Stromal cell of bone marrow (primary cell): ENCODE data around the gene WNT2B.
"Not testable (repeated sequence)": the region's sequence is repeated elsewhere in the genome, so short reads cannot be mapped to it uniquely, and the experiment has no call there.

Experiments
- DNase-seq: peaks from one replicate; pipeline ENCODE4 v3.0.0-alpha.2; 2012; ENCODE audit warnings: low read depth

The WNT2B gene

DNA sequence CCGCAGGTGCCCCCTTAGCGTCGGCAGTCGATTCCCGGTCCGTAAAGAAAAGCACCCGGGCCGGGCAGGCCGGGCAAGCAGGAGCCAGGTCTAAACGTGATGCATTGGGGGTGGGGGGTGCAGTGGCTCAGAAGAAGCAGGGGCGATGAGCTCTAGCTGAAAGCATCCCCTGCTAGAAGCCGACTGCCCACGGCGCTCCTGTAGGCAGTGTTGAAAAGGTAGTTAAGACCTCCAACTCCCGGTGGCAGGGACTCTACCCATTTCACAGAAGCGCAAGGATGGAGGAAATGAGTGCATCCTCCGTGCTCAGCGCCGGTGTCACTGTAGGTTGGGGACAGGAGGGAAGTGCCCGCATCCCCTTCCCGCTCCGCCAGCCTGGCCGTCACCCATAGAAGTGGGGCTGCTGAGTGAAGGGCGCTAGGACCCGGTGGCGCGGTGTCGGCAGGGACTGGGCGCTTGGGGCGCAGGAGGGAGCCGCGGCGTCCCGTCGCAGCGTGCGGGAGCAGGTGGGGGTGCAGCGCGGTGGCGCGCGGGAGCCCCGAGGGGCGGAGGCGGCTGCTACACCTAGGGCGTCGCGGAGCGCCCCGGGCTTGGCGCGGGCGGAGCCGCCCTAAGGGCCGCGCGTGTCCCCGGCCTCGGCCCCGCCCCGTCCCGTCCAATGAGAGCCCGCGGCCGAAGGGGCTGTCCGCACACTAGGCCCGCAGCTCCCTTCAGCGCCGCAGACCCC is at the start of gene WNT2B:
Gene WNT2B (plus strand): TSS at position 688 of the 727 bp plus-strand sequence. CDS start 298 bp downstream, outside the sequence.
- no peak for DNase-seq

DNA sequence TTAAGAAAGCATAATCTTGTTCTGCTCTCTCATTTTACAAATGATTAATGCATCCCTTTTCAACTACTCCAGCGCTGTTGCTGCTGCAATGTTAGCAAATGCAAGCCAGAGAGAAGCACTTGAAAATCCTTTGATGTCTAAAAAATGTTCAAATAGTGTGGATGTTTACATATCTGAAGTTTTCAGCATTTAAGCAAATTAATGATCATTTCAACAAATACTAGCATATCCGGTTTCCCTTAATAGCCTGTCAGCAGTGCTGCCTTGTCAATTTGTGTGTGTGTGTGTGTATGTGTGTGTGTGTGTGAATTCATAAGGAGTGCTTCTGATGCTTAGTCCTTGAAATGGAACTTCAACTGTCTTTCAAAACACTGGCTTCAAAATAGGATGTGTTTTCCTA is 48.1 kb upstream of the WNT2B start:
- no peak for DNase-seq

DNA sequence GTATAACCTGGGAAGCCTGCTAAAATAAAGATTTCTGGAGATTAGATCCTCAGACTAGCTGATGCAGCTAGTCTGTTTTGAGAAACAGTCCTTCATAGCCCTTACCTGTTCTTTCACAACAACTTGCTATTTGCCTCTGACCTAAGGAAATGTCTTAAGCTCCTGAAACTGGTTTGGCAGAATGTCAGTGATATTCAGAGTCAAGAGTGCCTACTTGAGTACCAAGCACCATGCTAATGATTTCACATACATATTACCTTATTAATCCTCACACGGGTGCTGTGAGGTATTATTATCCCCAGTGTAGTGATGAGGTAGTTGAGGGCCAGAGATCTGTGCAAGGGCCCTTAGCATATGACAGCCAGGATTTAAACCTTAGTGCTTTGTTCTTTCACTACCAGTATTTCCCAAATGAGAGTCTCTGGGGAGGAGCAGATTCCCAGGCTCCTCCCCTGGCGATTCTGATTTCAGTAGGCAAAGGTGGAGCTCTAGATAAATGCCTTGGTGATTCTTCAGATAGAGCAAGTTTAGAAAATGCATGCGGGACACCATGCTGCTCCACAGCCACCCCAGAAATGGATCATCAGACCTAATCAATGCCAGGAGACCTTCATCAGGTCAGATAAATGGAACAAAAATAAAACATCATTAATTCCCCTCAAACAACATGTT is 47.4 kb upstream of the WNT2B start:
- no peak for DNase-seq

DNA sequence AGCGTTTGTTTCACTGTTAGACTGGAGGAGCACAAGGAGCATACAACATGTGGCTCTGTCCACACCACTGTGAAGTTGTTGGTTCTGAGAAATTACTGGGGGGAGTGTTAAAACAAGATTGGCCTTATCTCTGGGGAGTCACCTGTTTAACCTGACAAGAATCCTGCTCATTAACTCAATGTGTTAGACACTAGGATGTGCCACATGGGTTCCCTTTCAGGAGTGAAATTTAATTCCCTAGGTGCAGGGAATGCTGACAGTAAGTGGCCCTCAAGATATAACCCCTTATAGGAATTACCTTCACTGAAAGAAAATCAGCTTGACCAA is 45.8 kb upstream of the WNT2B start:
- DNase-seq = no peak

DNA sequence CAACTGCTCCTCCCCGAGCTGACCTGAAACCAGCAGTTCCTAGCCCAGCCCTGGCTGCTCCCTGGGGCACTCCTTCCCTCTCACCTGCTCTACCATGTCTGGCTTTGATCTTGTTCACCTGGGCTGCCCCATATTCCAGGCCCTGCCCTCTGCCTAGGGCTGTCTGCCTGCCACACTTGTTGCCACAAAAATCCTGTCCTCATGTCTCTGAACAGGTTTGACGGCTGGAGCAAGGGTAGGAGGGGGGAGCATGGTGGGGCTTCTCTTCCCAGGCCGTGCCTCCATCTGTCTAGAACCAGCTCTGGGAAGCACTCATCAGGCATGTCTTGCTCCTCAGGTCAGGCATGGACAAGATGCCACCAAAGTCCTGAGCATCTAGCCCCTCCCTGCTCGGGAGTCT is 44.3 kb upstream of the WNT2B start:
- DNase-seq = no peak

DNA sequence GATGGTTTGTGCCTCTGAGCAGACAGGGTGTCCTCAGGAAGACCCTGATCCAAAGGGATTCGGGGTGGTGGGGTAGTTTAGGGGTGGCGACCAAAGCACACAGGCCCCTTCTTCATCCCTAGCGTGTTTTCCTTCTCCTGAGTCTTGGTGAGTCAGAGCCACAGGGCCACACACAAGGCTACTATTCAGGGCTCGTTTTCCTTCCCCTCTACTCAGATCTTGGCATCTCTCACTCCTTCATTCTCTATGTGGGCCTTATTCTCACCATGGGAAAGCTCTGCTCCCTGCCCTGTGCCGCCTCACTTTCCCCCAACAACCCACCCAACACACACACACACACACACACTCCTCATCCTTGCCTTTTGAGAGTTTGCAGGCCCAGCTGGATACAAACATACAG is 43.6 kb upstream of the WNT2B start:
- DNase-seq = peak; percentile 41

DNA sequence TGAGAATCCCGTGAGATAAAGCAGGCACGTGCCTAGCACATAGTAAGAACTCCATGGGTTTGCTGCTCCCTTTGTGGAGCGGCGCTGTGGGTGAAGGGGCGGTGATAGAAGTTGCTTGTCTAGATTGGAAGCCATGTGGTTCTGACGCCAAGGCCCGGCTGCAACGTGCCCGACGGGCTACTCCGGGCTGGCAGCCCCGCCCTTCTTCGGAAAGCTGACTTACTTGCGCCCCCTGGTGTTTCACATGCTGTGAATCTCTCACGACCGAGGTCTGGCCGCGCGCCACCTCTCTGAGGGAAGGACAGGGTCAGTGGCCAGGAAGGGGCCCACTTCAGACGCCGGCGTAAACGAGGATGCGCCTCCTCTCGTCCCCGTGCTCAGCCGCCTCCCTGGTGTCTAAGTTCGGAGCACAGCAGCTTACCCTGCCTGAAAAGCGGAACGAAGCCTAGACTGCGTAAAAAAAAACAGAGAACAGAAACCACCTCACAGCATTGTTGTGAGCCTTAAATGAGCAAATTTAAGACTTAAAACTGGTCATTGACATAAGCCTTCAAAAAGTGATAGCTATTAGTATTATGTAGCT is 42.6 kb upstream of the WNT2B start:
- DNase-seq = peak; percentile 88

DNA sequence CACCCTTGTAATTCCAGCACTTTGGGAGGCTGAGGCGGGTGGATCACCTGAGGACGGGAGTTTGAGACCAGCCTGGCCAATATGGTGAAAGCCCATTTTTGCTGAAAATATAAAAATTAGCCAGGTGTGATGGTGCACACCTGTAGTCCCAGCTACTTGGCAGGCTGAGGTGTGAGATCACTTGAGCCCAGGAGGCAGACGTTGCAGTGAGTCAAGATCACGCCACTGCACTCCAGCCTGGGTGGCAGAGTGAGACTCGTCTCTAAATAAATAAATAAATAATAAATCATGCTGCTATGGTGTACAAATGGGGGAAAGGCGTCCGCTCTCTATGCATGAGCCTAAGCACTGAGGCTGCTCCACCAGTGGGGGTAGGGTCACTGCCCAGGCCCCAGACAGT is 38.4 kb upstream of the WNT2B start:
- DNase-seq = not testable (repeated sequence)

DNA sequence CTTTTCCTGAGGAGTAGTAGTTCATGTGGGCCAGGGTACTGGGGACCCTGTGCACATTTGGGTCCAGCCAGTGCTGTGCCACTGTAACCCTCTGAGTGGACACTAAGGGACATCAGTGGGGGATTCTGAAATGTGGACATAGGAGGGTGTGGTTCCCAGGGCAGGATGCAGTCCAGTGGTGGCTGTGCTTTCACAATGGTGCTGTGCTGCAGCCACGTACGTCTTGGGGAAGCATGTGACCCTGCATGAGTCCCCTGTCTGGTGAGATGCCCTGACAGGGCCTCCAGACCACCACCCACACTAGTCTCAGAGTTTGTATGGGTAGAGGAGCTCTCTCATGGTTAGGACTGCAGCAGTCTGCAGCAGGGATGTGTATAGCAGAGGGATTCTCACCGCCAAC is 37.8 kb upstream of the WNT2B start:
- no peak for DNase-seq

DNA sequence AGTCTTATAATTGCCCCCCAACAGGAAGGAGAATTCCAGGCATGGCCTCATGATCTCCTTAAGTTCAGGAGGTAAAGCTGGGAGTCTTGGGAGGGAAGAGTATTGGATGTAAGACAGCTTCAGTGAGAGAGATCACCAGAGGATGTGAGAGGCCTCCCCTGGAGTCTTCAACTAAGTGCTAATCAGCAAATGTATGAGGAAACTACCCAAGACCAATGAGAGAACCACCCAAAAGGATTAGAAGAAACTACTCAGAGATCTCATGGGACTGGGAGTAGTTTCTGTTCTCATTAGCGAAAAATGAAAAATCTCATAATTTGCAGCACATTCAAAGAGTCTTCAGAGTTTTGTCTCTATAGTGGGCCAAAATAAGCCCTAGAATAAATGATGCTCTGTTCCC is 36.6 kb upstream of the WNT2B start:
- no peak for DNase-seq

DNA sequence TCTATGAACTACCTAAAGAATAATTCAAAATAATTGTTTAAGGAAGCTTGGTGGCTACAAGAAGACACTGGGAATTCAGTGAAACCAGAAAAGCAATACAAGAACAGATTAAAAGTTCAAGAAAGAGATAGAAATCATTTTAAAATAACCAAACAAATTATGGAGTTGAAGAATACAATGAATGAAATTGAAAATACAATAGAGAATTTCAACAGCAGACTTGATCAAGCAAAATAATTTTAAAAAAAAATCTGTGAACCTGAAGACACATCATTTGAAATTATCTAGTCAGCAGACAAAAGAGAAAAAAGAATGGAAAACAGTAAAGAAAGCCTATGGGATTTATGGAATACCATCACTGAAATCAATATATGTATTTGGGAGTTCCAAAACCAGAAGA is 31.2 kb upstream of the WNT2B start:
- no peak for DNase-seq

DNA sequence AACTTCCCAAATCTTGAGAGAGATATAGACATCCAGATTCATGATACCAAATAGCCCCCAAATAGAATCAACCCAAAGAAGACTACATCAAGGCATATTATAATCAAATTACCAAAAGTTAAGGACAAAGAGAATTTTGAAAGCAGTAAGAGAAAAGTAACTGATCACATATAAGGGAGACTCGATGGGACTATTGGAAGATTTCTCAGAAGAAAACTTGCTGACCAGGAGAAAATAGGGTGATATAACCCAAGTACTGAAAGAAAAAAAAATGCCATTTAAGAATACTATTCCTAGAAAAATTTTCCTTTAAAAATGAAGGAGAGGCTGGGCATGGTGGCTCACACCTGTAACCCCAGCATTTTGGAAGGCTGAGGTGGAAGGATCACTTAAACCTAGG is 30.5 kb upstream of the WNT2B start:
- no peak for DNase-seq

DNA sequence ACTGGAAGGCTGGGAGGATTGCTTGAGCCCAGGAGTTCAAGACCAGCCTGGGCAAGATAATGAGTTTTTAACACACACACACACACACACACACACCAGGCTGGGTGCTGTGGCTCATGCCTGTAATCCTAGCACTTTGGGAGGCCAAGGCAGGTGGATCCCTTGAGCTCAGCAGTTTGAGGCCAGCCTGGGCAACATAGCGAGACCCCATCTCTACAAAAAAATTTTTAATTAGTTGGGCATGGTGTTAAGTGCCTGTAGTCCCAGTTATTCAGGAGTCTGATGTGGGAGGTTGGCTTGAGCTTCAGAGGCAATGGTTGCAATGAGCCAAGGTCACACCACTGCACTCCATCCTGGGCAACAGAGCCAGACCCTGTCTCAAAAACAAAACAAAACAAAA is 22.7 kb upstream of the WNT2B start:
- not testable (repeated sequence) for DNase-seq

DNA sequence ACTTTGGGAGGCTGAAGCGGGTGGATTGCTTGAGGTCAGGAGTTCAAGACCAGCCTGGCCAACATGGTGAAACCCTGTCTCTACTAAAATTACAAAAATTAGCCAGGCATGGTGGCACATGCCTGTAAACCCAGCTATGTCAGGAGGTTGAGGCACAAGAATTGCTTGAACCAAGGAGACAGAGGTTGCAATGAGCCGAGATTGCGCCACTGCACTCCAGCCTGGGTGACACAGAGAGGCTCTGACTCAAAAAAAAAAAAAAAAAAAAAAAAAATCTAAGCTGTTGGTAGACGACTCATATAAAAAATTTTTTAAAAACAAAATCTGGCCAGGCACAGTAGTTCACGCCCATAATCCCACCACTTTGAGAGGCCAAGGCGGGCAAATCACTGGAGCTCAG is 21.1 kb upstream of the WNT2B start:
- DNase-seq = not testable (repeated sequence)

DNA sequence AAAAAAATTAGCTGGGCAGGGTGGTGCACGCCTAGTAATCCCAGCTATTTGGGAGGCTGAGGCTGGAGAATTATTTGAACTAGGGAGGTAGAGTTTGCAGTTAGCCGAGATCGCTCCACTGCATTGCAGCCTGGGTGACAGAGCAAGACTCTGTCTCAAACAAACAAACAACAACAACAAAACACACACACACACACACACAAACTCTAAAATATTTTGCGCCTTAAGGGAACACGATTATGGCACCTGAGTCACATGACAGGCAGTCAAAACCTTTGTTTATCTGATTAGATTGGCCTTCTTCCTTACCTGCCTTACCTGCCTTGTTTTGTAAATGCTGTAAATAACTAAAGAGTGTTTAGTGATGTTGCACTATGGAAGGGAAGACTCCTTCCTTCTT is 20.6 kb upstream of the WNT2B start:
- DNase-seq = no peak

DNA sequence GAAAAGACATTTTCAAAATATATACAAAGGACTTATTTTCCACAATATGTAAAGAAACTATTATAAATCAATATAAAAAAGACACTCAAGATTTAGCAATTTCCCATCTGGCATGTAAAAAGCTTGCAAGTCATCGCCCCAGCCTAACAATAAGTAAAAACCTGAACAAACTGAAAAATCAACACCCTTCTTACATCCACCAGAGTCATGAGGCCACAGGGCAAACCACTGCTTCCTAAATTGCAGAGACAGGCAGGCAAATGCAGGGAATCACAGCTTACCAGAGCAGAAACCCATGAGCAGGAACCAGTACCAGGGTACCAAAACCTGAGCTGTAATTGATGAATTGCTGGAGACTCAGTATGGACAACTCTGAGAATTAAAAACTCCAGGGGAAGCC is 16.7 kb upstream of the WNT2B start:
- DNase-seq = no peak

DNA sequence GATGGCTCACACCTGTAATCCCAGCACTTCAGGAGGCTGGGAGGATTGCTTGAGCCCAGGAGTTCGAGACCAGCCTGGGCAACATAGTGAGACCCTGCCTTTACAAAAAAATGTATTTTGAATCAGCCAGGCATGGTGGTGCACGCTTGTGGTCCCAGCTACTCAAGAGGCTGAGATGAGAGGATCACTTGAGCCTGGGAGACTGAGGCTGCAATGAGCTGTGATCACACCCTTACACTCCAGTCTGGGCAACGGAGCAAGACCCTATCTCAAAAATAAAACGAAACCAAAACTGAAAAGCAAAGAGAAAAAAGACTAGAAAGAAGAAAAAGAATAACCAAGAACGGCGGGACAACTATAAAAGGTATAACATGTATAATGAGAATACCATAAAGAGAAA is 15.4 kb upstream of the WNT2B start:
- no peak for DNase-seq

DNA sequence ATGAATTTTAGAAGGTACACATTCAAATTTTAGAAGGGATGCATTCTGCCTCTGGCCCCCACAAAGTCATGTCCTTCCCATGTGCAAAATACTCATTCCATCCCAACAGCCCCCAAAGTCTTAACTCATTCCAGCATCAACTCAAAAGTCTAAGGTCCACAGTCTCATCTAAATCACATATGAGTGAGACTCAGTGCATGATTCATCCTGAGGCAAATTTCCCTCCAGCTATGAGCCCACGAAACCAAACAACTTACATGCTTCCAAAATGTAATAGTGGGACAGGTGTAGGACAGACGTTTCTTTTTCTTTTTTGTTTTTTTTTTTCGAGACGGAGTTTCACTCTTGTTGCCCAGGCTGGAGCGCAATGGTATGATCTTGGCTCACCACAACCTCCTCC is 12.5 kb upstream of the WNT2B start:
- DNase-seq = no peak

DNA sequence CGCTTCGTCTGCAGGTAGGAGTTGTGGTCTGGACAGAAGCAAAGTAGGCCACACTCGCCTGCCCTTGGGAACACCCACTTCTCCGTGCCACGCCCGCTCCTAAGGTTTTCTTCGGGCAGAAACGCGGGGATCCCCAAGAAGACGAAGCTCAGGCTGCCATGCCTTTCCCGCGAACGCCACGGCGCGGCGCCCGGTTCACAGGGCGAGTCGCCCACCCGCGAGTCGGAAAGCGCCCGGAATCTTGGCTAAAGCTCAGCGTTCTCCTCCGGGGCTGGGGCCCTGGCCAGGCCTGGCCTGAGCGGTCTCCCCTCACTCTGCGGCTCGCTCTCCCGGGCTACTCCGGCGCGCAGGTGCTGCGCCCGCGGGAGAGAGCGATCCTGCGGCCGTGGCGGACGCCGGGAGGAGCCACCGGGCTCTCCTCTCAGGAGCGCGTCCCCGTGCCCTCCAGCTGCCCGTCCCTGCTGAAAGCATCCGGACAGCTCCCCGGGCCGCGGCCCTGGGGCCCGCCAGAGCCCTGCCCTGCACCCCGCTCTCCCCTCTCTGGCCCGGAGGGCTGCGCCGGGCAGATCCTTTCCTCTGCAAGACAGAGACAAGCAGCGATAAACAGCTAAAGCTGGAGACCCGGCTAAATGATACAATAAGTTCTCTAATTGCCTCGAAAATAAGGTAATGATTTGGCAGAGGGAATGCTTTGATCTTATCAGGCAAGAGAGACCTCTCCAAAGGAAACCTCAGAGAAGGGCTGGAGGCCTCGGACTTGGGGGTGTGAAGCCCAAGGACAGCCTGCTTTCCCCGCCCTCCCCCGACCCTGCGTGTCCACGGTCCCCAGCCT is 6.7 kb upstream of the WNT2B start:
- peak; percentile 31 for DNase-seq

DNA sequence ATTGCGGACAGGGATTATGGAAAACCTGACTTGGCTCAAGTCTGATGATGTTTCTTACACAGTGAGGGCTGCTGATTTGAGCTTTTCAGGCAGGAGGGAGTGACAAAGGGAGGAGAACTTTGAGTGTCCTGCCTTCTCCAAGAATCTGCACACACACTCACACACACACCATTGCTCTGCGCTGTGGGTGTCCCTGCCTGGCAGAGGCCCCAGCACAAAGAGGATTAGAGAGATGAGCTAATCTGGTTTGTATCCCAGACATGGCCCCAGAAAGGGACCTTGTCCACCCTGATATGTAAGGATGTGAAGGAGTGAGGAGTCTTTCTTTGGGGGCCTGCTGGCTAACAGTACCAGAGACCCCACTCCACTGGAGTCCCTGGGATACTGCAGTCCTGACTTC is 5.9 kb upstream of the WNT2B start:
- no peak for DNase-seq

DNA sequence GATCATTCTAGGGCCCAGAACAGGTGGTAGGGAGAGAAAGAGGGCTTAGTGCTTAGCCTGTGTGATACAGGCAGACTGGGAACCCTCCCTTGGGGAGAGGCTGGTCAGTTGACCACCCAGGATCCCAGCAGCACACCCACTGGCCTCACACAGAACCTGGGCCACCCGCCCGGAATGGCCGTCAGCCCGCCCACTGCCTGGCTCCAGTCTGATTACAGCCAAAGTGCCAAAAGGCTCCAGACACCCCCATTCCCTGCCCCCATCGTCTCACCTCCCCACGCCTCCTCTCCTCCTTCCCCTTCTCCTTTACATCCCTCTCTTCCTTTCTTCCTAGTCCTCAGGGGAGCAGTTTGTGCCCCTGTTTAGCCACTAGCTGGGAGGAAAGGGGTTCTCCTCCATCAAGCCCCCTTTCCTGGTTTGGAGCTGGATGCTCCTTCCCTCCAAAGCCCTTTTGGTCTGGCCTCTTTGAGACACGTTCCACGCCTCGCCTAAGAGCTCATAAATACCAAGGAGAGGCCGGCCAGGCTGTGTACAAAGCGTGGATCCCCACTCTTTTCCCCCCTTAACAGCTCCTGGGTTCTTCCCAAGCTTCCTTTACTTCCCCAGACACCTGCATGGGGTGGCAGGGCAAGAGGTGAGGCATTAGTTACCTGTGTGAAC is 4.6 kb upstream of the WNT2B start:
- no peak for DNase-seq

DNA sequence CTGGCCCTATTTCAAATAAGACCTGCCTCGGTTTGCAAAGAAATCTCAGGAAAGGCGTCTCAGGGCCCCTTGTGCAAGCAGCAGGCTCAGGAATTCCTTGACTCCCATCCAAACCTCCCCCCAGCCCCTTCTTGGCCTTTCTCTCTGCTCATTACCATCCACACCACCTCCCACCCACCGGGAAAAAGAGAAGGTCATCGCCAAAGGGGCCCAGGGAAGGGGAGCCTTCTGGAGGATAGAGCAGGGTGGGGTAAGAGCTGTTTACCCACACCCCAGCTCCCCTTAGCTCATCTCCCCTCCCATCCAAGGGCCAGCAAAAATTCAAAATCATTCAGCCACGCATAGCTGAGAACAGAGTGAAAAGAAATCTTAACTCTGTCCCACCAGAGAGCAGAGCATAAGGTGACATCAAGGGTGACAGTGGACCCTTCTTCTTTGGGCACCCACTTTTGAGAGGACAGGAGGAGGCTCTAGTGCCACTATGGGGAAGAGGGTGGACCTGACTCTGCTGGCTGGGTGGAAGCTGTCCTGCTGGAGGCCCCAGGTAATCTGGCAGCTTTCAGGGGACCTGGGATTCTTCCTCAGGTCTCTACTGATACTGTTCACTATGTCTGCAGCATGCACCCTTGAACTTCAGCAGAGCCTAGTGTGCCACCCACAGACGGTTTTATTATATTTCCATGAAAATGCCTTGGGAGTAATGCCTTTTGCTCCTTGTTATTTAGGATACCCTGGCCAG is 3.9 kb upstream of the WNT2B start:
- no peak for DNase-seq
